A673 (cell line): ENCODE data around the gene APOF.
"Not testable (repeated sequence)": the region's sequence is repeated elsewhere in the genome, so short reads cannot be mapped to it uniquely, and the experiment has no call there.

Source experiments
- EZH2 ChIP-seq: fragments of 200-600 bp; sonication (generic); IDR thresholded peaks from 2 replicates; pipeline ENCODE4 v1.6.1; 2017; ENCODE audit warnings: borderline replicate concordance, low read depth, mild to moderate bottlenecking, mixed read lengths, antibody characterized with exemption, low read length; ENCODE audit not compliant: poor library complexity, severe bottlenecking
- TF ChIP-seq, protein P1 (sequence below): fragments of 300-800, 200-600 bp; sonication (generic); conservative IDR thresholded peaks from 2 replicates; pipeline ENCODE4 v1.5.1; 2017; ENCODE audit warnings: low read depth, mild to moderate bottlenecking, antibody characterized with exemption, low read length, moderate library complexity, mixed read lengths

DNA sequence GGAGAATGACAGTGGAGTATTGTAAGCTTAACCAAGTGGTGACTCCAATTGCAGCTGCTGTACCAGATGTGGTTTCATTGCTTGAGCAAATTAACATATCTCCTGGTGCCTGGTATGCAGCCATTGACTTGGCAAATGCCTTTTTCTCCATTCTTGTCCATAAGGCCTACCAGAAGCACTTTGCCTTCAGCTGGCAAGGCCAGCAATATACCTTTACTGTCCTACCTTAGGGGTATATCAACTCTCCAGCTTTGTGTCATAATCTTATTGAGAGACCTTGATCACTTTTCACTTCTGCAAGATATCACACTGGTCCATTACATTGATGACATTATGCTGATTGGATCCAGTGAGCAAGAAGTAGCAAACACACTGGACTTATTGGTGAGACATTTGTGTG lies 39.0 kb upstream of the APOF start:
- TF ChIP-seq, protein P1, sequence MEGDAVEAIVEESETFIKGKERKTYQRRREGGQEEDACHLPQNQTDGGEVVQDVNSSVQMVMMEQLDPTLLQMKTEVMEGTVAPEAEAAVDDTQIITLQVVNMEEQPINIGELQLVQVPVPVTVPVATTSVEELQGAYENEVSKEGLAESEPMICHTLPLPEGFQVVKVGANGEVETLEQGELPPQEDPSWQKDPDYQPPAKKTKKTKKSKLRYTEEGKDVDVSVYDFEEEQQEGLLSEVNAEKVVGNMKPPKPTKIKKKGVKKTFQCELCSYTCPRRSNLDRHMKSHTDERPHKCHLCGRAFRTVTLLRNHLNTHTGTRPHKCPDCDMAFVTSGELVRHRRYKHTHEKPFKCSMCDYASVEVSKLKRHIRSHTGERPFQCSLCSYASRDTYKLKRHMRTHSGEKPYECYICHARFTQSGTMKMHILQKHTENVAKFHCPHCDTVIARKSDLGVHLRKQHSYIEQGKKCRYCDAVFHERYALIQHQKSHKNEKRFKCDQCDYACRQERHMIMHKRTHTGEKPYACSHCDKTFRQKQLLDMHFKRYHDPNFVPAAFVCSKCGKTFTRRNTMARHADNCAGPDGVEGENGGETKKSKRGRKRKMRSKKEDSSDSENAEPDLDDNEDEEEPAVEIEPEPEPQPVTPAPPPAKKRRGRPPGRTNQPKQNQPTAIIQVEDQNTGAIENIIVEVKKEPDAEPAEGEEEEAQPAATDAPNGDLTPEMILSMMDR = not testable (repeated sequence)
- TF ChIP-seq EZH2 = not testable (repeated sequence)
